Loucy (cell line): ENCODE measurements around the gene LMX1B.

Experiments
- EZH2phosphoT487 ChIP-seq: fragments of 200-600 bp; IDR thresholded peaks from 2 replicates; pipeline ENCODE4 v1.6.1; 2018; ENCODE audit warnings: antibody characterized with exemption, mild to moderate bottlenecking, moderate library complexity, borderline replicate concordance
- TF ChIP-seq, protein P1 (sequence below): fragments of 200-600 bp; sonication (generic); conservative IDR thresholded peaks from 2 replicates; pipeline ENCODE4 v1.5.1; 2014; ENCODE audit warnings: mild to moderate bottlenecking, antibody characterized with exemption, low read length

DNA sequence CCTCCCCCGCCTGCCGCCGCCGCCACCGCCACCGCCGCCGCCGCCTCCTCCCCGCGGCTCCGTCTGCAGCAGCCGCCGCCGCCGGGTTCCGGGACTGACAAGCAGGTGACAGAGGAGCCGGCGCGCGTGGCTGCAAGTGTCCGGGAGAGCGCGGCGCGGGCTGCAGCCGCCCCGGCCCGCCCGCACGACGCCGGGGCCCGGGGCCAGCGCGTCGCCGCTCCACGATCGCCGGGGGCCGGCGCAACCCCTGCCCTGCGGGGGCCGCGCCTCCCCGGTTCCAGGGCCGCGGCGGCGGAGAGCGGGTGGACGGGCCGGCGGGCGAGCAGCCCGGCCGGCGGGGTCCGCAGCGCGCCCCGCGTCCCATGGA lies 343 bp downstream of the LMX1B start:
- TF ChIP-seq, protein P1, sequence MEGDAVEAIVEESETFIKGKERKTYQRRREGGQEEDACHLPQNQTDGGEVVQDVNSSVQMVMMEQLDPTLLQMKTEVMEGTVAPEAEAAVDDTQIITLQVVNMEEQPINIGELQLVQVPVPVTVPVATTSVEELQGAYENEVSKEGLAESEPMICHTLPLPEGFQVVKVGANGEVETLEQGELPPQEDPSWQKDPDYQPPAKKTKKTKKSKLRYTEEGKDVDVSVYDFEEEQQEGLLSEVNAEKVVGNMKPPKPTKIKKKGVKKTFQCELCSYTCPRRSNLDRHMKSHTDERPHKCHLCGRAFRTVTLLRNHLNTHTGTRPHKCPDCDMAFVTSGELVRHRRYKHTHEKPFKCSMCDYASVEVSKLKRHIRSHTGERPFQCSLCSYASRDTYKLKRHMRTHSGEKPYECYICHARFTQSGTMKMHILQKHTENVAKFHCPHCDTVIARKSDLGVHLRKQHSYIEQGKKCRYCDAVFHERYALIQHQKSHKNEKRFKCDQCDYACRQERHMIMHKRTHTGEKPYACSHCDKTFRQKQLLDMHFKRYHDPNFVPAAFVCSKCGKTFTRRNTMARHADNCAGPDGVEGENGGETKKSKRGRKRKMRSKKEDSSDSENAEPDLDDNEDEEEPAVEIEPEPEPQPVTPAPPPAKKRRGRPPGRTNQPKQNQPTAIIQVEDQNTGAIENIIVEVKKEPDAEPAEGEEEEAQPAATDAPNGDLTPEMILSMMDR: no peak
- no peak for TF ChIP-seq EZH2phosphoT487
